COLO668 (cell line): ENCODE data around the gene LRRK2.
"Not testable (repeated sequence)": the region's sequence is repeated elsewhere in the genome, so short reads cannot be mapped to it uniquely, and the experiment has no call there.

Source experiments
- DNase-seq: peaks from one replicate; lab custom pipeline; 2025; ENCODE audit not compliant: unreplicated experiment; lab: John Stamatoyannopoulos, UW

Gene LRRK2

DNA sequence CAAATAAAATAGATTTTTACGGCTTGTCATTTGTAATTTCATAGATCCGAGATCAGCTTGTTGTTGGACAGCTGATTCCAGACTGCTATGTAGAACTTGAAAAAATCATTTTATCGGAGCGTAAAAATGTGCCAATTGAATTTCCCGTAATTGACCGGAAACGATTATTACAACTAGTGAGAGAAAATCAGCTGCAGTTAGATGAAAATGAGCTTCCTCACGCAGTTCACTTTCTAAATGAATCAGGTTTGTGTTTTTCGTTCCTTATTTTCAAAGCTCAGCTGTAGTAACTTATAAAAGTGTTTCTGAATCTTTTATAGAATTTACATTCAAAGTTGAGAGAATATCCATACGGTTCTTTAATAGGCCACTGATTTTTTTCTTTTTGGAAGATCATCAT, 89.1 kb downstream of the LRRK2 start:
- no peak for DNase-seq

DNA sequence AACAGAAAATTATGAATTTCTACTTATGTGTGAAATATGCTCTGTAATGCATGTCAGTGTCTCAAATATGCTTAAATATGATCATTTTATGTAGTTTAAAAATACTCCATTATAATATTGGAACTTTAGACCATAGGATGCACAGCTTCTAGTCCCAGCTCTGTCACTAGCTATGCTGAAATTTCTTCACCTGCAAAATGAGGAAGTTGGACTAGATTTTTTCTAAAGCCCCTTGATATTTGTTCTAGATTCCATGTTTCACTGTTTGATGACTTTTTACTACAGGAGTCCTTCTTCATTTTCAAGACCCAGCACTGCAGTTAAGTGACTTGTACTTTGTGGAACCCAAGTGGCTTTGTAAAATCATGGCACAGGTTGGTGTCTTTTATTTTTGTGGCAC, 90.1 kb downstream of the LRRK2 start:
- no peak for DNase-seq

DNA sequence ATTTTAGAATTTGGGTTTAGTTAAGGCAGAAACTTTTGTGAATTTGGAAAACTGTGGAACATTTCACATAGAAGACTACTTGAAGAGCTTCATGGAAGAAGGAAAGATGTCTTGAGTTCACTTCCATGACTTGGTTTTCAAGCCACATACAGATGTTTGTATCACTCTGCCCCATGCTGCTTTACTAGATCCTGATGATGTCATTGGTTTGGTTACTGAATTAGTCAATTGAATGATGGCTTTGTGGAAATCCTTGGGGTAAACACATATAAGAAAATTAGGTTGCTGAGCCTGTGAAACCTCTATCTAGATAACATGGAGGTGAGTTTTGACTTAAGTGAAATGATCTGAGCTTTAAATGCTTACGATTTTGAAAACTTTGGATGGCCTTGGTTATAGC, 90.6 kb downstream of the LRRK2 start:
- no peak for DNase-seq

DNA sequence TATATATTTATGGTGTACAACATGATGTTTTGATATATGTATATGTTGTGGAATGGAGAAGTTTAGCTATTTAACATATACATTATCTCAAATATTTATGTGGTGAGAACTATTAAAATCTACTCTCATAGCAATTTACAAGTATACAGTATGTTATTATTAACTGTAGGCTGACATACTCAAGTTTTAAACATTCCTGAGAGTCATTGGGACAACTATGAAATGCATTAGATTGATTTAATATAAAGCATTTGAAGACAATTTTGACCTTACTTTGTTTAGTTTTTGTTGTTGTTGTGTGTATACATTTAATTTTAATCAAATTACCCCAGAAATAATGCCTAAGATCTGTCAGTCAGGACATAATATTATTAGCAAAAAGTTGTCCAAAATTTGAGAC, 99.5 kb downstream of the LRRK2 start:
- no peak for DNase-seq

DNA sequence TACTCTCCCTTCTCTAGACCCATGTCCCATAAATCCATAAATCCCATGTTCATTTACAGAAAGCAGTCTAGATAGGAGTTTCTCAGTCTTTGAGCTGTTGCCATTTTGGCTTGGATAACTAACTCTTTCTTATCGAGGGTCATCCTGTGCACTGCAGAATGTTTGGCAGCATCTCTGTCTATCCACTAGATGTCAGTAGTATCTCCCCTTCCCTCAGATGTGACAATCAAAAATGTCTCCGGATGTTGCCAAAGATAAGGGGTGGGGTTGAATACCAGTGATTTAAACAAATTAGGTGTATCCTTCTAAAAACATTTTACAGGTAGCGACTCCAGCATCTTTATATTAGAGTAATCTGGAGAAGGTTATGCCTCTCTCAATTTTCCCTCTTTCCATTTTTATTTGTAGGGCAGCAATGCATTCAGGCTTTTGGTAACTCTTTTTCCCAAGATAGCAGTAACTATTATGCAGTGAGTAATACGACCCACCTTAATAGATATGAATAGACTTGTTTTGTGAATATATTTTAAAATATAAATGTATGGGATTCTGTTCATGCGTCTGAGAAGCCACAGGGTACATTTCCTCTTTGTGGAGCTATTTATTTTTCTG, 100.7 kb downstream of the LRRK2 start:
- no peak for DNase-seq

DNA sequence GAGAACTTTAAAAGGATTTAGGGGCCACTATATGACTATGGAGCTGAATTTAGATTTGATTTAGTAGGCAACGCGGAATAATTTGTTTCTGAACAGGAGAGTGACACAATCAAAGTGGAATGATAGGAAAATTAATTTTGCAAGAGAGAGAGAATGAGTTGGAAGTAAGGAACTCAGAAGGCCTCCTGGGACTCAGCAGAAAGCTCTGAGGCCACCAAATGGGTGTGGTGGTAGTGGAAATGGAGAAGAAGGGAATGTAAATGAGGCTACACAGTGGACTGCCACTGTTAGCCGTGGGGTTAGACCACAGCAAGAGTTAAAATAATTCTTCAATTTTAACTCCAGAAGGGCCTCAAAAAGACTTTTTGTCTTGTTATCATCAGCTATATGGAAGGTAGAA, 102.7 kb downstream of the LRRK2 start:
- DNase-seq, result no peak

DNA sequence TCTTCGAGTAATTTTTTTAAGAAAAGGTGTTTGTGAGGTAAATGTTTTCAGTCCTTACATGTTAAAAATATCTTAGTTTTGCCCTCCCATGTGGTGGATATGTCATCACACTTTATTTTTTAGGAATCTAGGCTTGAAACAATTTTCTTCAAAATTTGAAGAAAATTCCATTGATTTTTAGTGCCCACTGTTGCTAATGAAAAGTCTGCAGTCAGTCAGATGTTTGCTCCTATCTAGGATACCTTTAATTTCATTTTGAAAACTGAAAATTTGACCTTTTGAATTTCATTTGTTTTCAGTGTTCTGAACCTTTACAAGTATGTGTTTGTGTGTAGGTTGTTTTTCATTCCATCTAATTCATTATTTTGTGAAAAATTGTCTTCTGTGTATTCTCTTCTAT, 105.4 kb downstream of the LRRK2 start:
- DNase-seq, result no peak

DNA sequence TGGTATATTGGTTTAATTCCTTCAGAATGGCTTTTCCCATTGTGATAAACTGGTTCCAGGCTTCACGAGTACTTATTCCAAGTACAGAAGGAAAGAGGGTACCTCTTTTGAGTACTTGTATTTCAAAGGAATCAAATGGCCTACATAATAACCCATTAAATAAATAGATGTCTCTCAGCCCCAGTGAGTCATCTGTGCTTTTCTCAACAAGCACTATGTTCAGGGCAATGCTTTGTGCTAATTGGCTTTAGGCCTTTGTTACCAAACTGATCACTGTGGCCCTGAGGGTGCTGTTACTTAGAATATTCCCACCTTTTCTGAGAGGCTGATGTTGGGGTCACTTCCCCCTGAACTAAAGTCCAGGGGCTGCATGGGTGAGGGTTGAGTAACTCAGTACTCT, 107.1 kb downstream of the LRRK2 start:
- DNase-seq, result no peak

DNA sequence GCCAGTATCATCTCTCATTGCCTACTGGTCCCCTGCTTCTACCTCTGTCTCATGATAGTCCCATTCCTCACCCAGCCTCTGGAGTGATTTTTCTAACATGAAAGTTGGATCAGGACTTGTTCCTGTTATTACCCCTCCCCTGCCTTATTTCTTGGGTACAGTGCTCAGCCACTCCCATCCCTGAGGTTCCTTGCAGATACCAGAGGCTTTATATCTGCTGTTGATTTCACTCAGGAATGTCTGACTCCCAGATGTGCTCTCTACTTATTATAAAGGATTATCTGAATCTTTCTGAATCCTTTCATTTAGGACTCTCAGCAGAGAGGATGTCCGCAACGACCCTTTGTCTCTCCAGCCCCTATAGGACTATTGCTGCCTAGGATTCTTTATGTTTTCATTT, 111.2 kb downstream of the LRRK2 start:
- no peak for DNase-seq

DNA sequence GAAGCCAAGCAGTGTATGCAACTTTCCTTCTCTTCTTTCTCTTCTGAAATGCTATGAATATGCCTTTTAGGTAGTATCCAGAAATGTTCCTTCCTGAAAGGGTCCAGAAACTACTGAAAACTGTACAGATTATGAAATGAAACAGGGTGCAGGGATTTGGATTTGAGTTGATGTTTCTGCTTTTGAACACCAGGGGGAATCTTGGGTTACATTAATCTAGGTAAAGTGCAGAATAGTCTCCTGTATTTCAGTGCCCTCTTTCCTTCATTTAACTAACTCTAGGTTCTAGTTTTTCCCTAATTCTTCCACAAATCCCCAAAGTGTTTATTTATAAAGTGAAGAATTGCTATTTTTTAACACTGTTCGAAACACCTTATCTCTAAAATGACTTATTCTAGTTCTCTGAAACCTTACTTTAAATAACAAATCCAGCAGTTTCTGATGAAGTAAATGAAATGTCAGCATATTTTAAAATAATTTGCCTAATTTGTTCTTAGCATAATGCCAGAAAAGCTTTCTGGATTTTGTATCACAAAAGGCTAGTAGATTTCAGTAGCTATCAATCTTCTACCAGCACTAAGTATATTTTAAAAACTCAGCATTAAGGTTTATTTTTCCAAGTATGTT, 111.9 kb downstream of the LRRK2 start:
- no peak for DNase-seq

DNA sequence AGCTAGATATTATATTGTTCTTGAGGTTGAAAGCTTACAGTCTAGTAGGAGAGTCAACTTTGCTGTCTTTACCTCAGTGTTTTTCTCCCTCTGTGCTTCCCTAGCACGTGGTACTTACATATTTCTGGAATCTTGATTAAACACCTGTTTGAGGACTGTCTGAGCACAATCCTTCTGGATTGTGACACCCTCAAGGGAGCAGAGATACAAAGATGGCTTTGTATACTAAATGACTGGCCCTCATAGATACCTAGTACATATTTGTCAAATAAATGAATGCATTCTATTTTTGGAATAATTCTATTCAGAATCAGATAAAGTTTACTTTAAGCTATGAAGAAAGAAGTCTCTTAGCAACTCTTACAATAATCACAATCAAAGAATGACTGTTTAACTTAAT, 113.3 kb downstream of the LRRK2 start:
- no peak for DNase-seq

DNA sequence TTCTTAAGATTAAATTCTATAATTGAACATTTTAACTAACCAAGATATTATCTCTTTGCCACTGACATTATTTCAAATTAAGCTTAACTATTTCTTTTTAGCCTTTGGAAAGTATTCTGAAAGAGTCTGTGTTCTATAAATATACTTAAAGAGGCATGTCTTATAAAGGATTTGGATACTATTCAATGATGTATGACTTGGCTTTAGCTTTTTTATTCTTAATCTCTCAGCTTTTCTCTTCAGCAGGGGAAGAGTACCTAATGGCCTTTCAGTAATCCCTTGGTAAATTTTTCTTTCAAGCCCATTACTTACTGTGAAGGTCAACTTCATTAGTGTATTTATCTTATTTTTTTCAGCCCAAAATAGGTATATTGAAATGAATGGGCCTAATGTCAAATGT, 113.8 kb downstream of the LRRK2 start:
- DNase-seq, result no peak

DNA sequence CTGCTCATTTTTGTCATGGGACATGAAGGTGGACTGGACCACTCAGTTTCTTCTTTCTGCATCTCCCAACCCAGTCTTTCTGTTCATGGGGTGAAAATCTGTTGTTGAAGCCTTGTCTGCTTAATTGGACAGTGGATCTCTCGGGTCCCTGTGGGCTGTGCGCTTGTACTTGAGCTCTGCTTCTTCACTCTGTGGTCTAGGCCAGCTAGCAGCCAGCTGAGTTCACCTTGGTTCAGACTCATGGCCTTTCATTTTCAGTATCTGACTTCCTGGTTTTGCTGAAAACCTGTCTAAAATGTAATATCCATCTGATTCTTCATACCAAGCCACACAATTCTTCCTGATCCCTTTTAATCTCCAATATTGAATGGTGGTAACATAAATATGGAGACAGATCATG, 117.2 kb downstream of the LRRK2 start:
- DNase-seq, result no peak

DNA sequence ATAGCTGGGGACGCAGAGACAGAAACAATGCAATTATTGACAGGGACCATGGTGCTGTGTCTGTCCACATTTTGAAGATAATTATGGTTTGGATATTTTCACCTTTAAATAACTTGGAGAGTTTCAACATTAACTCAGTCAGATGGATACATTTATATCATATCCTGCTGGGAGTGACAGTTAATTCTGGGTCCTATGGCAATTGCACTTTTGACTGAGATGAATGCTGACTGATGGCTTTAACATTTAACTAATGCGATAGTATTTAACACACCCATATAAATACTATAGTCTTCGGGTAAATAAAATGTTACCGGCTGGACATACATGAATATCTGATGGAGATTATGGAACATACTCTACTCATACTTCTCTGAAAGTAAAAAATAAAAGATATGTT, 118.3 kb downstream of the LRRK2 start:
- DNase-seq, result no peak

DNA sequence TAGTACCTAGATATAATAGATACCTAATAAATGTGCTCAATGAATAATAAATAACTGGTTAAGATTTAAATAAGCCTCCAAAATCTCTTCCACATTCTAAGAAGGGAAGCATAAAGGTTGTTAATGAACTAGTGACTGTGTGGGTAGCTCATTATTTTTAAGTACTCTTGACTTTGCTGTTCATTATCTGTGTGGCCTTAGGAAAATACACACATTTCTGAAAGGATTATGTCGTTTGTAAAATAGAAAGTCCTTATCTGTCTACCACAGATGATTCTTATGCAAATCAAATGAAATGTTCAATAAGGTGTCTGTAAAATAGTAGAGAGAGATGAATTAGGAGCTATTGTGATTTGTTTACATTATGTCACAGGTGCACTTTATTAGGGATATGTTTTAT, 119.5 kb downstream of the LRRK2 start:
- no peak for DNase-seq

DNA sequence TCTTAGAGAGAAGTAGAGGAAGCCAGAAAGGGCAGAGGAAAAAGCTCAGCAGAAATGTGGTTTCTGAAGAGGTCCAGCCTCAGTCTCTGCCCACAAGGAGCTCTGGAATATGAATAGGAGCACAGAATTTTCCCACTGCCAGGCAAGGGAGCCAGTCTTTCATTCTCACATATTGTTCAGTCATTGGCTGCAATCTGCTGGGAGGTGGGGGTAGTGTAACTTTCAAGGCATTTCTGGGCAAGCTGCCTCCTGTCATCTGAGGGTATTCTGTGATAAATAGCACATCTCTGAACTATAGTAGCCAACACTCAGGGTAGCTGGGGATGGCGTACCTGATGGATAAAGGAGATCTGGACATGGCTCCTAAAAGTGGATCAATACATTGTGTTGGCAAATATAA, 127.2 kb downstream of the LRRK2 start:
- no peak for DNase-seq

DNA sequence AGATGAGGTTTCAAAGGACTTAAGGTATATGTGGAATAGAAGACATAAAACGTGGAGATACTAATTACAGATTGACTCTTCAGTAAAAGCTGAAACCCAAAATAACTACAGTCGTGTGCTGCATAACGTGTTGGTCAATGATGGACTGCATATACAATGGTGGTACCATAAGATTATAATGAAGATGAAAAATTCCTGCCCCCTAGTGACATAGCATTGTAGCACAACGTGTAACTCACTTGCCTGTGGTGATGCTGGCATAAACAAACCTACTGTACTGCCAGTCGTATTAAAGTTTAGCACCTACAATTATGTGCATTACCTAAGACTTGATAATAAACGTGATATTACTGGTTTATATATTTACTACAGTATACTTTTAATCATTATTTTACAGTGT, 150.3 kb downstream of the LRRK2 start:
- DNase-seq, result no peak

DNA sequence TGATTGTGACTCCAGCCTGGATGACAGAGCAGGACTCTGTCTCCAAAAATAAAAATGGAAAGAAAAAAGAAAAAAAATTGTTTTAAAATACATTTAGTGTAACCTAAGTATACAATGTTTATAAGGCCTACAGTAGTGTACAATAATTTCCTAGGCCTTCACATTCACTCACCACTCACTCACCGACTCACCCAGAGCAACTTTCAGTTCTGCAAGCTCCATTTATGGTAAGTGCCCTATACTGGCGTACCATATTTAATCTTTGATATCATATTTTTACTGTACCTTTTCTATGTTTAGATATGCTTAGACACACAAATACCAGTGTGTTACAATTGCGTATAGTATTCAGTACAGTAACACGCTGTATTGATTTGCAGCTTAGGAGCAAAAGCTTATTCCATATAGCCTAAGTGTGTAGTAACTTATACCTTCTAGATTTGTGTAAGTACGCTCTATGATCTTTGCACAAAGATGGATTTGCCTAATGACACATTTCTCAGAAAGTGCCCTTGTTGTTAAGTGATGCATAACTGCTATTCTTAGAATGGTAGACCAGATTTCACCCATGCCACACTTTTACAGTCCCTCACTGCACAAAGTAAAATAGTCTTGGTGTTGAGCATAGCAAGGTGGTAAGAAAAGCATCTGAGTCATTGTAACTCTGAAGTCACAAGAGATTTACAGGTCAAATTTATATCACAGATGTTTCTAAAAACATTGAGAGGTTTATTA, 151.9 kb downstream of the LRRK2 start:
- DNase-seq, result no peak

DNA sequence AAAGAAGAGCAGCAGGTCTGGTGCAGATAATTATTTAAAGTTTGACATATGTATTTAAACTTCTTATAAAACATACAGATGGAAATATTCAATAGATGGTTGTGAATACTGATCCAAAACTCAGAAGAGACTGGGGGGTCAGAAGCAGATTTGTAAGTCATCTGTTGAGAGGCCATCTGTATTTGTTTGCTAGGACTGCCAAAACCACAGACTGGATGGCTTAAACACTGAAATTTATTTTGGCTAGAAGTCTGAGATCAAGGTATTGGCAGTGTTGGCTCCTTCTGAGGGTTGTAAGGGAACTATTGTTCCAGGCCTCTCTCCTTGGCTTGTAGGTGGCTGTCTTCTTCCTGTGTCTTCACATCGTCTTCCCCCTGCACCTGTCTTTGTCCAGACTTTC, 153.9 kb downstream of the LRRK2 start:
- DNase-seq, result no peak

DNA sequence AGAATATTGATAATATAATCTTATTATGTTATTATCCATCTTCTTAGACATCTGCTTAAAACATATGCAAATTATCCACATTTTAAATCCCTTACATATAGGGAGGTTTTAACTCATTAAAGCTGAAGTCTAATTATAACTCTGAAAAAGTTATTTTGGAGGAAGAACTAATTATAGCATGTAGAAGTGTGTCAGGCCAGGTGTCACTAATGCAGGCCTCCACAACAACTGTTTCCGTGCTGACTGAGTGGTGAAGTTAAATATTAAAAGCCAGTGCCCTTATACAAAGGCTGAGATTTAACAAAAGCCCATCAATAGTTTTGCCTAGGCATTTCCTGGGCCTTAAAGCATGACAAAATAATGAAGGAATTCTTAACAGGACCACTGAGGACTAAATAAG, 157.4 kb downstream of the LRRK2 start:
- no peak for DNase-seq

DNA sequence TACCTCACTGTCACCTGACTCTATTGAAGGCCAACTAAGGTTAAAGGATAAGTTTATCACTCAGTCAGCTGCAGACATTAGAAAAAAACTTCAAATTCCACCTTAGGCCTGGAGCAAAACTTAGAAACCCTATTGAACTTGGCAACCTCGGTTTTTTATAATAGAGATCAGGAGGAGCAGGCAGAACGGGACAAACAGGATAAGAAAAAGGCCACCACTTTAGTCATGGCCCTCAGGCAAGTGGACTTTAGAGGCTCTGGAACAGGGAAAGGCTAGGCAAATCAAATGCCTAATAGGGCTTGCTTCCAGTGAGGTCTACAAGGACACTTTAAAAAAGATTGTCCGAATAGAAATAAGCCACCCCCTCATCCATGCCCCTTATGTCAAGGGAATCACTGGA, 162.5 kb downstream of the LRRK2 start:
- DNase-seq, result not testable (repeated sequence)

DNA sequence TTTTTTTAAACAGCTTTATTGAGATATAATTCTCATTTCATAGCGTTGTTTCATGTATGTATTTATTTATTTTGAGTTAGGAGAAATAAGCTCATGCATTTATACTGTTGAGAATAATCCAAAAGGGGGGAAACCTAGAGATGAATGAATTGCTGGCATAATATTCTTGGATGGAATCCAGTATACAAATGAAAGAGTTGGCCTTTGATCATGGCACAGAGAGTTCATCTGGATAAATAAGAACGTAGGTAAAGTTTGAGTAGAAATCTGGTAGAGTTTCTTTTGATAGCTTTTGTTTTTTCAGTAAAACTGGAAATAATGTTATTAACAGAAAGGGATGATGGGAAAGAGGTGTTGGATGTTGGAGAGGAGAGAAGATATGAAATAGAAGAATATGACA, 166.2 kb downstream of the LRRK2 start:
- no peak for DNase-seq

DNA sequence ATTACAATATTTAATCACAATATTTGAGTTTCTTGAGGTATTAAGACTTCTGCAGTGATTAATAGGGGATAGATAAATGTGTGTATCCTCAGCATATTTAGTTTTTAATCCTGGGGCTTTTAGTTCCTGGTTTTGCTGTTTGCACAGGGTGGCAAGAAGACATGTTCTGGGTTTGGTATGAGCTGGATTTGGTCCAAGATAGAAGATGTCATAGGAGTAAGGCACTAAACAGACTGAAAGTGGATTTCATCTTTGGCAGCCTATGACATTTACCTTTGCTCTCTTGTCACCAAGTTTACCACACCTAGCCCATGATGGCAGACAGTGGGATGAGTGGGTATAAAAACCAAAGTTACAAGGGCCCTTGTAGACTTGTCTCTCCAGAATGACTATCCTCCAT, 168.2 kb downstream of the LRRK2 start:
- no peak for DNase-seq
